ENCODE results near the gene BACH2.

GRCh38 chr6:90151576-90152422 is 144.8 kb downstream of the BACH2 start:
- TF ChIP-seq POLR2A (IDR thresholded peaks at IDR 0.05; ENCODE audit: low read depth, low read length) (no peak), RFX5 (IDR thresholded peaks at IDR 0.05; ENCODE audit: low read depth, low read length) (no peak), CTCF (conservative IDR thresholded peaks at IDR 0.05; ENCODE audit: low read depth, low read length) (no peak), BHLHE40 (IDR thresholded peaks at IDR 0.05; ENCODE audit: low read depth, low read length) (no peak), RAD21 (IDR thresholded peaks at IDR 0.05; ENCODE audit: low read length) (no peak), MAZ (IDR thresholded peaks at IDR 0.05; ENCODE audit: borderline replicate concordance, low read depth, low read length) (no peak), USF2 (IDR thresholded peaks at IDR 0.05; ENCODE audit: low read depth, low read length) (no peak), SMC3 (IDR thresholded peaks at IDR 0.05; ENCODE audit: low read depth, low read length) (no peak), CHD1 (IDR thresholded peaks at IDR 0.05; ENCODE audit: low read depth, low read length) (no peak), FOS (IDR thresholded peaks at IDR 0.05; ENCODE audit: low read depth, low read length) (no peak), MXI1 (IDR thresholded peaks at IDR 0.05; ENCODE audit: borderline replicate concordance, low read depth, low read length) (no peak)
